ENCODE data around the gene UBR2. TPM values are rescaled to one million over a fixed set of nuclear protein-coding genes. Genes with fewer than 3 reads are reported as not detected.

The UBR2 gene
- total RNA-seq, 4 donors from 2014 or later: 15.9 to 52.7 (median 49.4) TPM

DNA sequence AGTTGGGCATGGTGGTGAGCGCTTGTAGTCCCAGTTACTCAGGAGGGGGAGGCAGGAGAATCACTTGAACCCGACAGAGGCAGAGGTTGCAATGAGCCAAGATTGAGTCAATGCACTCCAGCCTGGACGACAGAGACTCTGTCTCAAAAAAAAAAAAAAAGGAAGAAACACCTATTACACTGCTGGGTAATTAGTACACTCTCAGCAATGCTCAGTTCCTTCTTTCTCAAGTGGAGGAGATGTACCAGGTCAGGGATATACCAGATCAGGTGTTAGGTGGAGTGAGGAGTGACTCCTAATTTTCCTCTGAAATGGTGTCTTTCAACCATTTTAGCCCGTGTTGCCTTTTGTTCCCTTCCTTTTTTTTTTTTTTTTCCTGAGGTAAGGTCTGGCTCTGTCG is 30.0 kb upstream of the UBR2 start:
- Histone ChIP-seq H3K4me3 (no peak overlapping the region), H3K27ac (no peak overlapping the region), H3K27me3 (no peaks in the 10 kb centered on the region), H3K4me1 (no peaks in the 10 kb centered on the region), H3K9me3 (no peaks in the 10 kb centered on the region), H3K36me3 (no peaks in the 10 kb centered on the region)
- intact Hi-C loops (cut with DNase I; ENCODE audit: low total_unique reads) (loop anchor here (5.0 kb wide), 1 partner anchor 271 kb away; no protein-coding TSS in a partner anchor), in situ Hi-C loops (cut with MboI; ENCODE audit: low pct_ligation_motif_present in 1 of 4, low pct_unique_long_range_greater_than_20kb in 1 of 4, low sequenced_read_pairs in 3 of 4) (loop anchor here (10.0 to 25.0 kb wide), 3 partner anchors 271 to 459 kb away; no protein-coding TSS in a partner anchor)
- DNase-seq: no peak
- 67 to 78% methylated on average over 4 to 5 of the region's 5 CpGs for WGBS, 2 donors (ENCODE audit: low coverage in 1 of 2)
- TF ChIP-seq EP300 (IDR thresholded peaks at IDR 0.05; ENCODE audit: low read depth) (no peak), POLR2A (IDR thresholded peaks at IDR 0.05) (no peak), POLR2AphosphoS5 (IDR thresholded peaks at IDR 0.05) (no peak)
- TF ChIP-seq, protein P1, sequence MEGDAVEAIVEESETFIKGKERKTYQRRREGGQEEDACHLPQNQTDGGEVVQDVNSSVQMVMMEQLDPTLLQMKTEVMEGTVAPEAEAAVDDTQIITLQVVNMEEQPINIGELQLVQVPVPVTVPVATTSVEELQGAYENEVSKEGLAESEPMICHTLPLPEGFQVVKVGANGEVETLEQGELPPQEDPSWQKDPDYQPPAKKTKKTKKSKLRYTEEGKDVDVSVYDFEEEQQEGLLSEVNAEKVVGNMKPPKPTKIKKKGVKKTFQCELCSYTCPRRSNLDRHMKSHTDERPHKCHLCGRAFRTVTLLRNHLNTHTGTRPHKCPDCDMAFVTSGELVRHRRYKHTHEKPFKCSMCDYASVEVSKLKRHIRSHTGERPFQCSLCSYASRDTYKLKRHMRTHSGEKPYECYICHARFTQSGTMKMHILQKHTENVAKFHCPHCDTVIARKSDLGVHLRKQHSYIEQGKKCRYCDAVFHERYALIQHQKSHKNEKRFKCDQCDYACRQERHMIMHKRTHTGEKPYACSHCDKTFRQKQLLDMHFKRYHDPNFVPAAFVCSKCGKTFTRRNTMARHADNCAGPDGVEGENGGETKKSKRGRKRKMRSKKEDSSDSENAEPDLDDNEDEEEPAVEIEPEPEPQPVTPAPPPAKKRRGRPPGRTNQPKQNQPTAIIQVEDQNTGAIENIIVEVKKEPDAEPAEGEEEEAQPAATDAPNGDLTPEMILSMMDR (IDR thresholded peaks at IDR 0.05): no peak

- in situ Hi-C loops (cut with MboI; ENCODE audit: low pct_ligation_motif_present in 1 of 4, low pct_unique_long_range_greater_than_20kb in 1 of 4, low sequenced_read_pairs in 3 of 4): loop anchor here (10.0 to 25.0 kb wide), 3 partner anchors 275 to 463 kb away; no protein-coding TSS in a partner anchor
- 92% methylated on average over 1 of the region's 1 CpG; no CpG with 5 or more reads in 1 of the 2 donors for WGBS, 2 donors (ENCODE audit: low coverage in 1 of 2)
- H3K4me3 ChIP-seq: no peak overlapping the region
Measured at GRCh38 chr6:42537536-42537935, 26.3 kb upstream of the UBR2 start.

GRCh38 chr6:42539135-42539534 is 24.7 kb upstream of the UBR2 start:
- no peak overlapping the region for H3K27ac ChIP-seq
- no peak overlapping the region for H3K4me3 ChIP-seq
- no peak for DNase-seq
- H3K4me1 ChIP-seq: no peaks in the 10 kb centered on the region
- no peaks in the 10 kb centered on the region for H3K9me3 ChIP-seq
- no peaks in the 10 kb centered on the region for H3K36me3 ChIP-seq
- intact Hi-C loops (cut with DNase I; ENCODE audit: low total_unique reads): no loop called here
- H3K27me3 ChIP-seq: no peaks in the 10 kb centered on the region
- TF ChIP-seq POLR2A (IDR thresholded peaks at IDR 0.05) (no peak), POLR2AphosphoS5 (IDR thresholded peaks at IDR 0.05) (no peak), EP300 (IDR thresholded peaks at IDR 0.05; ENCODE audit: low read depth) (no peak)
- TF ChIP-seq, protein P1 (IDR thresholded peaks at IDR 0.05): no peak
- WGBS, 2 donors (ENCODE audit: low coverage in 1 of 2): 89 to 90% methylated on average over 1 of the region's 1 CpG
- in situ Hi-C loops (cut with MboI; ENCODE audit: low pct_ligation_motif_present in 1 of 4, low pct_unique_long_range_greater_than_20kb in 1 of 4, low sequenced_read_pairs in 3 of 4): loop anchor here (10.0 to 25.0 kb wide), 3 partner anchors 277 to 464 kb away; no protein-coding TSS in a partner anchor

More at GRCh38 chr6:42537536-42537935, 26.3 kb upstream of the UBR2 start:
- no peak for TF ChIP-seq POLR2A (IDR thresholded peaks at IDR 0.05)
- no peak for TF ChIP-seq EP300 (IDR thresholded peaks at IDR 0.05; ENCODE audit: low read depth)
- TF ChIP-seq, protein P1 (IDR thresholded peaks at IDR 0.05): no peak
- no peak for TF ChIP-seq POLR2AphosphoS5 (IDR thresholded peaks at IDR 0.05)
- Histone ChIP-seq H3K36me3 (no peaks in the 10 kb centered on the region), H3K4me1 (no peaks in the 10 kb centered on the region), H3K9me3 (no peaks in the 10 kb centered on the region), H3K27me3 (no peaks in the 10 kb centered on the region), H3K27ac (no peak overlapping the region)
- intact Hi-C loops (cut with DNase I; ENCODE audit: low total_unique reads): no loop called here
- no peak for DNase-seq

- Histone ChIP-seq H3K4me3 (no peak overlapping the region), H3K4me1 (peaks cover 0 to 12% (median 4%) of the 10 kb centered on the region in 4 donors), H3K36me3 (no peaks in the 10 kb centered on the region), H3K27ac (no peak overlapping the region), H3K27me3 (no peaks in the 10 kb centered on the region), H3K9me3 (no peaks in the 10 kb centered on the region)
- in situ Hi-C loops (cut with MboI; ENCODE audit: low pct_ligation_motif_present in 1 of 4, low pct_unique_long_range_greater_than_20kb in 1 of 4, low sequenced_read_pairs in 3 of 4): loop anchor here (25.0 kb wide), 2 partner anchors 283 to 458 kb away; no protein-coding TSS in a partner anchor
- 95 to 100% methylated on average over 4 to 7 of the region's 7 CpGs for WGBS, 2 donors (ENCODE audit: low coverage in 1 of 2)
- TF ChIP-seq EP300 (IDR thresholded peaks at IDR 0.05; ENCODE audit: low read depth): no peak
- TF ChIP-seq, protein P1 (IDR thresholded peaks at IDR 0.05): no peak
- no peak for TF ChIP-seq POLR2A (IDR thresholded peaks at IDR 0.05)
- TF ChIP-seq POLR2AphosphoS5 (IDR thresholded peaks at IDR 0.05): no peak
- intact Hi-C loops (cut with DNase I; ENCODE audit: low total_unique reads): no loop called here
- no peak for DNase-seq
Measured at GRCh38 chr6:42545226-42545773, 18.5 kb upstream of the UBR2 start.
